ENCODE data around the gene POLN. TPM values are rescaled to one million over a fixed set of nuclear protein-coding genes. Genes with fewer than 3 reads are reported as not detected.
A peak's percentile ranks its signal among the peaks of the same experiment; 100 is the strongest.
"Not testable (repeated sequence)": the region's sequence is repeated elsewhere in the genome, so short reads cannot be mapped to it uniquely, and the experiment has no call there.

POLN gene
- total RNA-seq, 1 donor from 2014 or later = 12.8 TPM

- DNase-seq (ENCODE audit: low spot score) = no peak
Observed at GRCh38 chr4:2044542-2045517, 197.1 kb downstream of the POLN start.

DNA sequence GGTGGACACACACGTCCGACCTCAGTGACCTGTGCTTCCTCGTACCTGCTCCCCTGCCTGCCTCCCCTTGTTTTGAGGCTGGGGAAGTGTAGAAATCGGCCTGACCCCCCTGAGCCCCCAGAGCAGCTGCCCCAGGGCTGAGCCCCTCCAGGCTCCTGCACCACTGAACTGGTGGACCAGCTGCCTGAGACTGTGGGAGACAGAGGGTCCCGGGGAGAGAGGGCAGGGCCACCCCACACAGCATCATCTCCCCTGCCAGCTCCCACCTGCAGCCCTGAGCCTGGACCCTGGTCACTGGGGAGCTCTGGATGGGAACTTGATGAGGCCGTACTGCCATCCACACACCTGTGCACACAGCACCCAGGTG lies 197.8 kb downstream of the POLN start:
- no peak for DNase-seq (ENCODE audit: low spot score)

DNA sequence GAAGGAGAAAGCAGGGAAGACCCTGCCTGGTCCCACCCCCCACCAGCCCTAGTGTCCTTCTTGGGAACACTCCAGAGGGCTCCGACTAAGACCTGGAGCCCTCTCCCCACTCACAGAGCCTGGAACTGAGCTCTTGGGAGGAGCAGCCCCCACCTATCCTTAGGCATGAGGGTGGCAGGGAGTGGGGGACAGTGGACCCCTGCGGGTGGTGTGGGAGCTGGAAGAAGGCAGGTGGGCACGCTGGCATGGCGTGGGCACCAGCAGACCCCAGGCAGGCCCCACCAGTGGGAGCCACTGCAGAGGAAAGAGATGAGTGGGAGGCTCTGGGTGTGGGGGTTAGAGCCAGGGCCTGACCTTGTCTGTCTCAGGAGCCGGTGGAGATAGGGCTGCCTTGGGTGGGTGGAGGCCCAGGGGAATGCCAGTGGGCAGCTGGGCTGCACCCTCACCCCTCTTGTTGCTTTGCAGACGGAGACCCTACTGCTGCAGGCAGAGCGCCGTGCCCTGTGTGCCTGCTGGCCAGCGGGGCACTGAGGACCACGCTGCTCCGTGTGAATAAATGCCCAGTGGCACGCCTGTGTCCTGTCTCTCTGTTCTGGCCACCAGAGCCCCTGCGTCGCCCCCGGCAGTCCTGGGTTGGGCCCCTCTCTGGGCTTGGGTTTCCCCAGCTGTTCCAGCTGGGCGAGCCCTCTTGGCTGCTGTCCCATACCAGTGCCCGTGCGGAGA lies 198.4 kb downstream of the POLN start:
- DNase-seq (ENCODE audit: low spot score) = no peak

DNA sequence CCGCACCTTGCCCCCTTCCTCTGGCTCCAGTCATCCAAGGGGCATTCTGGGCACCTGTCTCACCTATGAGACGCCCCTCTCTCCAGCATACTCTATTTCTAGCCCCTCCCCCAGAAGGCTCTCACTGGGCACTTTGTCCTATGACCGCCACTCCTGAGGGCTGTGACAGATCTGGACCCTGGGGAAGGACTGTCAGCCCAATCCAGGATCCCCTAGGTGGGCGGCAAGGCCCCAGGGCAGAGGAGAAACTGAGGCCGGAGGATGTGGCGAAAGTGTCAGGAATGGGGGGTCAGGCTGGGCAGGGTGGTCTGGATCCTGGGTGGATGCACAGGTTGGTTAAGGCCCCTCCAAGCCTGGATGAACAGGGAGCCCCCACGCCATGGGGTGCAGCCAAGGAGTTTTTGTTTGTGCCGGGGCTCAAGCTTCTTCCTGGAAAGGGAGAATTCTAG lies 198.9 kb downstream of the POLN start:
- no peak for DNase-seq (ENCODE audit: low spot score)

GRCh38 chr4:2042204-2042946 lies 199.5 kb downstream of the POLN start:
- DNase-seq (ENCODE audit: low spot score) = peak; percentile 80

- DNase-seq (ENCODE audit: low spot score) = peak; percentile 95
Observed at GRCh38 chr4:2041239-2042130, 200.4 kb downstream of the POLN start.

- DNase-seq (ENCODE audit: low spot score) = no peak
Observed at GRCh38 chr4:2040391-2041238, 201.3 kb downstream of the POLN start.

DNA sequence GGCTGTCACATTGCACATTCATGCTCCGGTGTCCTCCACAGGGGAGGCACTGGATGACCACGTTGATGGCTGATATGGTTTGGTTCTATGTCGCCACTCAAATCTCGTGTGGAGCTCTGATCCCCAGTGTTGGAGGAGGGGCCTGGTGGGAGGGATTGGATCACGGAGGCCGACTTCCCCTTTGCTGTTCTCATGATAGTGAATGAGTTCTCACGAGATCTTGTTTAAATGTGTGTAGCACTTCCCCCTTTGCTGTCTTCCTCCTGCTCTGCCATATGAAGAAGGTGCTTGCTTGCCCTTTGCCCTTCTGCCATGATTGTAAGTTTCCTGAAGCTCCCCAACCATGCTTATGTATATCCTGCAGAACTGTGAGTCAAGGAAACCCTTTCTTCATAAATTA lies 205.1 kb downstream of the POLN start:
- DNase-seq (ENCODE audit: low spot score) = no peak

GRCh38 chr4:2036327-2036726 lies 205.6 kb downstream of the POLN start:
- no peak for DNase-seq (ENCODE audit: low spot score)

DNA sequence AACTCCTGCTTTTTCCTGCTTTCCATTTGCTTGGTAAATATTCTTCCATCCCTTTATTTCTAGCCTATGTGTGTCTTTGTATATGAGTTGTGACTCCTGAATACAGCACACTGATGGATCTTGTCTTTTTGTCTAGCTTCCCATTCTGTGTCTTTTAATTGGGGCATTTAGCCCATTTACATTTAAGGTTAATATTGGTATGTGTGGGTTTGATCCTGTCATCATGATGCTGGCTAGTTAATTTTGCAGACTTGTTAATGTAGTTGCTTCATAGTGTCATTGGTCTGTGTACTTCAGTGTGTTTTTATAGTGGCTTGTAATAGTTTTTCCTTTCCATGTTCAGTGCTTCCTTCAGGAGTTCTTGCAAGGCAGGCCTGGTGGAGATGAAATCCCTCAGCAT lies 210.8 kb downstream of the POLN start:
- not testable (repeated sequence) for DNase-seq (ENCODE audit: low spot score)

GRCh38 chr4:2027120-2027519 lies 214.8 kb downstream of the POLN start:
- DNase-seq (ENCODE audit: low spot score) = not testable (repeated sequence)

DNA sequence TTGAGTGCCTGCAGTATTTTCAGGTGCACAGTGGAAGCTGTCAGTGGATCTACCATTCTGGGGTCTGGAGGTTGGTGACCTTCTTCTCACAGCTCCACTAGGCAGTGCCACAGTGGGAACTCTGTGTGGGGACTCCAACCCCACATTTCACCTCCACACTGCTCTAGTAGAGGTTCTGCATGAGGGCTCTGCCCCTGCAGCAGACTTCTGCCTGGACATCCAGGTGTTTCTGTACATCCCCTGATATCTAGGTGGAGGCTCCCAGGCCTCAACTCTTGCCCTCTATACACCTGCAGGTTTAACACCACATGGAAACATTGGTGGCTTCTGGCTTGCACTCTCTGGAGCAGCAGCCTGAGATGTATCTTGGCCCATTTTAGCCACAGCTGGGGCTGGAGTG lies 216.1 kb downstream of the POLN start:
- DNase-seq (ENCODE audit: low spot score) = no peak

GRCh38 chr4:2024683-2025082 lies 217.2 kb downstream of the POLN start:
- DNase-seq (ENCODE audit: low spot score) = no peak

Other genes with a start within 250 kb of the POLN start
- gene NELFA, start 233.1 kb downstream of the POLN start, total RNA-seq = 15.5 TPM
- 67.3 TPM for gene NAT8L, start 182.8 kb downstream of the POLN start, total RNA-seq
- gene HAUS3, start within 50 bp of the POLN start, total RNA-seq = 12.7 TPM
- 61.3 TPM for gene MXD4, start 20.0 kb upstream of the POLN start, total RNA-seq
- gene ZFYVE28, start 176.5 kb upstream of the POLN start, total RNA-seq = 12.9 TPM
- not detected for gene CFAP99, start 176.8 kb upstream of the POLN start, total RNA-seq
- gene RNF4, start 227.0 kb upstream of the POLN start, total RNA-seq = 48.6 TPM